Erythroblast (primary cell): ENCODE measurements around the gene ULBP2.
"Not testable (repeated sequence)": the region's sequence is repeated elsewhere in the genome, so short reads cannot be mapped to it uniquely, and the experiment has no call there.

Source experiments
- DNase-seq, 2 experiments: peaks; one replicate each; lab custom pipeline; 2025; lab: John Stamatoyannopoulos, UW
- GATA1 ChIP-seq: IDR thresholded peaks from 2 replicates; pipeline ENCODE4 v1.6.1; 2011; ENCODE audit warnings: low read depth, mild to moderate bottlenecking, control low read depth, low read length, moderate library complexity
- POLR2A ChIP-seq: IDR thresholded peaks from 2 replicates; pipeline ENCODE4 v1.6.1; 2011; ENCODE audit warnings: mild to moderate bottlenecking, low read length

Gene ULBP2

GRCh38 chr6:149925974-149926777 lies 15.6 kb upstream of the ULBP2 start:
- peak; percentile 74 to 84 for DNase-seq
- TF ChIP-seq POLR2A = no peak
- TF ChIP-seq GATA1 = no peak

GRCh38 chr6:149927025-149927424 lies 14.8 kb upstream of the ULBP2 start:
- DNase-seq = not testable (repeated sequence)

- no peak for DNase-seq
Observed at GRCh38 chr6:149929422-149929821, 12.4 kb upstream of the ULBP2 start.

GRCh38 chr6:149931501-149931900 lies 10.3 kb upstream of the ULBP2 start:
- TF ChIP-seq POLR2A (no peak), GATA1 (no peak)
- DNase-seq = no peak

More at GRCh38 chr6:149929422-149929821, 12.4 kb upstream of the ULBP2 start:
- TF ChIP-seq POLR2A (no peak), GATA1 (no peak)

GRCh38 chr6:149933036-149933435 lies 8.8 kb upstream of the ULBP2 start:
- DNase-seq = no peak
- TF ChIP-seq GATA1 = no peak
- TF ChIP-seq POLR2A = no peak

GRCh38 chr6:149933461-149933860 lies 8.4 kb upstream of the ULBP2 start:
- no peak for DNase-seq

GRCh38 chr6:149934249-149935156 lies 7.3 kb upstream of the ULBP2 start:
- TF ChIP-seq POLR2A (no peak), GATA1 (no peak)
- DNase-seq = peak; percentile 70 to 85

More at GRCh38 chr6:149933461-149933860, 8.4 kb upstream of the ULBP2 start:
- no peak for TF ChIP-seq GATA1
- no peak for TF ChIP-seq POLR2A

GRCh38 chr6:149935246-149935645 lies 6.6 kb upstream of the ULBP2 start:
- TF ChIP-seq POLR2A (no peak), GATA1 (no peak)
- DNase-seq = no peak

- no peak for DNase-seq
- TF ChIP-seq GATA1 (no peak), POLR2A (no peak)
Observed at GRCh38 chr6:149935668-149936067, 6.1 kb upstream of the ULBP2 start.

- TF ChIP-seq GATA1 (no peak), POLR2A (no peak)
- DNase-seq = no peak
Observed at GRCh38 chr6:149936743-149937142, 5.1 kb upstream of the ULBP2 start.

- DNase-seq = not testable (repeated sequence)
Observed at GRCh38 chr6:149938013-149938570, 3.7 kb upstream of the ULBP2 start.

GRCh38 chr6:149938571-149939355 lies 3.1 kb upstream of the ULBP2 start:
- no peak for DNase-seq

GRCh38 chr6:149939356-149939648 lies 2.5 kb upstream of the ULBP2 start:
- TF ChIP-seq GATA1 (no peak), POLR2A (no peak)
- no peak for DNase-seq

More at GRCh38 chr6:149938571-149939355, 3.1 kb upstream of the ULBP2 start:
- no peak for TF ChIP-seq GATA1
- TF ChIP-seq POLR2A = no peak
